HCT116 (cell line): ENCODE results near the gene PDE6C. TPM values are rescaled to one million over a fixed set of nuclear protein-coding genes. Genes with fewer than 3 reads are reported as not detected.

Experiments
- ATAC-seq: fragments of 200-7000 bp; cut with Tn5 transposase; 2 replicates; pipeline ENCODE4 v1.9.1; 2020; ENCODE audit warnings: mild to moderate bottlenecking, moderate library complexity
- BruUV-seq: library from RNA; stranded (reverse); fragments of 400-500 nt; replicated peaks from 2 replicates; lab custom pipeline; 2021; lab: Mats Ljungman, UMichigan
- CTCF ChIA-PET: fragments of 300-600 bp; sonication (Branson Sonifier 250); formaldehyde crosslinking; loops from one replicate; lab custom pipeline; 2021; ENCODE audit warnings: antibody characterized with exemption; lab: Charles Lee
- POLR2A ChIA-PET: fragments of 300-600, 350-600 bp; sonication (Branson Sonifier 250); formaldehyde crosslinking; loops from one replicate; lab custom pipeline; 2021; ENCODE audit warnings: antibody characterized with exemption; lab: Charles Lee
- RAD21 ChIA-PET, 2 experiments: fragments of 300-600 bp; sonication (Branson Sonifier 250); formaldehyde crosslinking; loops; one replicate each; lab custom pipeline; 2023; ENCODE audit warnings: low total read pairs in 2 of 2; ENCODE audit not compliant: uncharacterized antibody in 2 of 2, unreplicated experiment in 2 of 2, low non-redundant PET in 1 of 2; lab: Charles Lee
- DNase-seq: peaks from one replicate; pipeline ENCODE4 v3.0.0-alpha.2; 2010; ENCODE audit warnings: low read depth, low spot score
- H2AFZ ChIP-seq: fragments of 200-600 bp; shearing (Covaris generic), sonication (generic); 2 replicates; pipeline ENCODE4 v1.6.1; 2017; ENCODE audit warnings: low read depth, mixed run types, mixed read lengths, antibody characterized with exemption, low read length; ENCODE audit not compliant: poor library complexity, severe bottlenecking
- H3K27ac ChIP-seq: 2 replicates; pipeline ENCODE4 v1.5.1; 2012; ENCODE audit warnings: low read depth, low read length
- H3K27me3 ChIP-seq: fragments of 200-600 bp; sonication (generic); 2 replicates; pipeline ENCODE4 v1.6.1; 2016; ENCODE audit warnings: mixed run types, low read length, mixed read lengths; ENCODE audit not compliant: insufficient read depth
- H3K36me3 ChIP-seq, 2 experiments: fragments of 200-500 bp in 1 of 2; fragments of 200-600 bp in 1 of 2; sonication (Bioruptor generic) in 1 of 2; sonication (generic) in 1 of 2; 2 replicates each; pipeline versions ENCODE4 v1.5.1 to v1.6.1; 2014 to 2016; ENCODE audit warnings: low read length in 2 of 2, inconsistent platforms in 1 of 2, mixed read lengths in 1 of 2, mixed run types in 1 of 2; ENCODE audit not compliant: insufficient read depth in 2 of 2, control insufficient read depth in 1 of 2
- H3K4me1 ChIP-seq, 2 experiments: fragments of 200-600 bp in 1 of 2; sonication (generic) in 1 of 2; 2 replicates each; pipeline versions ENCODE4 v1.5.1 to v1.6.1; 2012 to 2017; ENCODE audit warnings: low read length in 2 of 2, inconsistent platforms in 1 of 2, mild to moderate bottlenecking in 1 of 2, mixed read lengths in 1 of 2, mixed run types in 1 of 2, moderate library complexity in 1 of 2; ENCODE audit not compliant: insufficient read depth in 2 of 2, control insufficient read depth in 1 of 2
- H3K4me2 ChIP-seq: fragments of 200-600 bp; sonication (generic); 2 replicates; pipeline ENCODE4 v1.6.1; 2017; ENCODE audit warnings: mixed run types, low read length, mixed read lengths
- H3K4me3 ChIP-seq, 2 experiments: fragments of 200-600 bp in 1 of 2; sonication (generic) in 1 of 2; replicated peaks in 1 of 2; 2 replicates each; pipeline ENCODE4 v1.5.1; 2011 to 2016; ENCODE audit warnings: low read length in 2 of 2, control low read depth in 1 of 2, low read depth in 1 of 2, mild to moderate bottlenecking in 1 of 2, mixed read lengths in 1 of 2, mixed run types in 1 of 2
- H3K79me2 ChIP-seq: fragments of 200-600 bp; sonication (generic); 2 replicates; pipeline ENCODE4 v1.6.1; 2017; ENCODE audit warnings: mild to moderate bottlenecking, mixed run types, low read length, moderate library complexity, mixed read lengths; ENCODE audit not compliant: insufficient read depth
- H3K9ac ChIP-seq: fragments of 200-600 bp; sonication (generic); 2 replicates; pipeline ENCODE4 v1.6.1; 2016; ENCODE audit warnings: low read length, mixed read lengths
- H3K9me2 ChIP-seq: fragments of 200-600 bp; sonication (generic), shearing (Covaris generic); 2 replicates; pipeline ENCODE4 v1.6.1; 2017; ENCODE audit warnings: mixed run types, mild to moderate bottlenecking, moderate library complexity; ENCODE audit not compliant: insufficient read depth
- H3K9me3 ChIP-seq, 2 experiments: fragments of 200-500 bp in 1 of 2; fragments of 200-600 bp in 1 of 2; sonication (Bioruptor generic) in 1 of 2; sonication (generic) in 1 of 2; 2 replicates each; pipeline ENCODE4 v1.6.1; 2014 to 2017; ENCODE audit warnings: low read length in 2 of 2, mixed read lengths in 2 of 2, inconsistent platforms in 1 of 2, low read depth in 1 of 2, mild to moderate bottlenecking in 1 of 2, mixed run types in 1 of 2, moderate library complexity in 1 of 2; ENCODE audit not compliant: control insufficient read depth in 1 of 2, insufficient read depth in 1 of 2
- H4K20me1 ChIP-seq: fragments of 200-600 bp; sonication (generic), shearing (Covaris generic); 2 replicates; pipeline ENCODE4 v1.6.1; 2017; ENCODE audit warnings: mixed run types, mild to moderate bottlenecking, moderate library complexity; ENCODE audit not compliant: insufficient read depth
- ATF3 ChIP-seq: IDR thresholded peaks from 2 replicates; pipeline ENCODE4 v1.6.1; 2012
- CEBPB ChIP-seq: IDR thresholded peaks from 2 replicates; pipeline ENCODE4 v1.6.1; 2012; ENCODE audit warnings: low read depth
- CTCF ChIP-seq, 3 experiments: fragments of 200-600 bp in 1 of 3; sonication (generic) in 1 of 3; IDR thresholded peaks in 2 of 3; conservative IDR thresholded peaks in 1 of 3; 2 replicates each; pipeline ENCODE4 v1.5.1; 2012 to 2017; ENCODE audit warnings: low read depth in 2 of 3, low read length in 2 of 3, antibody characterized with exemption in 1 of 3, borderline replicate concordance in 1 of 3, control low read depth in 1 of 3, mild to moderate bottlenecking in 1 of 3, mixed read lengths in 1 of 3, mixed run types in 1 of 3, moderate library complexity in 1 of 3; ENCODE audit not compliant: insufficient read depth in 1 of 3
- EGR1 ChIP-seq: IDR thresholded peaks from 2 replicates; pipeline ENCODE4 v1.6.1; 2012; ENCODE audit warnings: low read depth
- ELF1 ChIP-seq: IDR thresholded peaks from 2 replicates; pipeline ENCODE4 v1.6.1; 2012; ENCODE audit warnings: low read depth, borderline replicate concordance
- EZH2phosphoT487 ChIP-seq: fragments of 200-600 bp; IDR thresholded peaks from 2 replicates; pipeline ENCODE4 v1.6.1; 2018; ENCODE audit warnings: antibody characterized with exemption, borderline replicate concordance
- FOSL1 ChIP-seq: IDR thresholded peaks from 2 replicates; pipeline ENCODE4 v1.6.1; 2012; ENCODE audit warnings: low read depth
- MAX ChIP-seq: IDR thresholded peaks from 2 replicates; pipeline ENCODE4 v1.6.1; 2012
- POLR2A ChIP-seq: IDR thresholded peaks from 2 replicates; pipeline ENCODE4 v1.7.0; 2011; ENCODE audit warnings: borderline replicate concordance; ENCODE audit not compliant: insufficient read depth, insufficient read length; ENCODE audit errors: extremely low read depth
- POLR2AphosphoS5 ChIP-seq: IDR thresholded peaks from 2 replicates; pipeline ENCODE4 v1.6.1; 2011; ENCODE audit warnings: mild to moderate bottlenecking, low read depth, low read length, moderate library complexity
- REST ChIP-seq: IDR thresholded peaks from 2 replicates; pipeline ENCODE4 v1.6.1; 2012; ENCODE audit warnings: low read depth
- SIN3A ChIP-seq: IDR thresholded peaks from 2 replicates; pipeline ENCODE4 v1.6.1; 2012; ENCODE audit warnings: low read depth
- SP1 ChIP-seq: IDR thresholded peaks from 2 replicates; pipeline ENCODE4 v1.6.1; 2012; ENCODE audit warnings: low read depth
- SRF ChIP-seq: IDR thresholded peaks from 2 replicates; pipeline ENCODE4 v1.6.1; 2012; ENCODE audit warnings: low read depth
- TCF7L2 ChIP-seq: IDR thresholded peaks from 2 replicates; pipeline ENCODE4 v1.7.0; 2011; ENCODE audit warnings: borderline replicate concordance, inconsistent platforms; ENCODE audit not compliant: insufficient read depth, insufficient read length; ENCODE audit errors: extremely low read depth
- YY1 ChIP-seq: IDR thresholded peaks from 2 replicates; pipeline ENCODE4 v1.6.1; 2011; ENCODE audit warnings: low read length, low read depth, moderate library complexity, mild to moderate bottlenecking; ENCODE audit not compliant: insufficient replicate concordance; ENCODE audit errors: extremely low read depth
- ZBTB33 ChIP-seq: IDR thresholded peaks from 2 replicates; pipeline ENCODE4 v1.6.1; 2011; ENCODE audit warnings: mild to moderate bottlenecking, low read length, moderate library complexity; ENCODE audit not compliant: insufficient replicate concordance; ENCODE audit errors: extremely low read depth
- ZFX ChIP-seq: fragments of 450-650 bp; IDR thresholded peaks from 2 replicates; pipeline ENCODE4 v1.6.1; 2017
- ZNF274 ChIP-seq: fragments of 200-500 bp; sonication (Bioruptor generic); IDR thresholded peaks from 2 replicates; pipeline ENCODE4 v1.6.1; 2014; ENCODE audit warnings: mild to moderate bottlenecking, low read depth, low read length, inconsistent platforms
- intact Hi-C: fragments of 100-400 bp; cut with micrococcal nuclease; formaldehyde crosslinking; loops from 2 replicates; pipeline ENCODE4 v1.10.0; 2022
- total RNA-seq: library from RNA; stranded (reverse); gene quantifications from one replicate; pipeline ENCODE4 v1.2.1, GENCODE V29; 2021; ENCODE audit not compliant: unreplicated experiment

The PDE6C gene
- total RNA-seq, 1 experiment from 2014 or later: not detected

GRCh38 chr10:93639791-93640190 is 27.5 kb downstream of the PDE6C start:
- no peaks in the 10 kb centered on the region for H3K4me1 ChIP-seq
- no peak for DNase-seq
- no peaks in the 10 kb centered on the region for H3K79me2 ChIP-seq
- RAD21 ChIA-PET: no interaction called here
- no peak overlapping the region for H3K27ac ChIP-seq
- H3K4me2 ChIP-seq: no peak overlapping the region
- no peaks in the 10 kb centered on the region for H3K9me3 ChIP-seq
- no peaks in the 10 kb centered on the region for H3K36me3 ChIP-seq
- TF ChIP-seq POLR2A: no peak
- no peak for TF ChIP-seq CEBPB
- TF ChIP-seq EZH2phosphoT487: no peak
- no peak for TF ChIP-seq ELF1
- TF ChIP-seq SIN3A: no peak
- no peak for TF ChIP-seq SP1
- TF ChIP-seq REST: no peak
- no peak for TF ChIP-seq ZBTB33
- no peak for TF ChIP-seq ATF3
- no peak for TF ChIP-seq ZFX
- no peak for TF ChIP-seq YY1
- TF ChIP-seq POLR2AphosphoS5: no peak
- TF ChIP-seq FOSL1: no peak
- TF ChIP-seq ZNF274: no peak
- TF ChIP-seq SRF: no peak
- TF ChIP-seq TCF7L2: no peak
- TF ChIP-seq CTCF (IDR thresholded peaks at IDR 0.05 in 2 of 3, conservative IDR thresholded peaks at IDR 0.05 in 1 of 3; ENCODE audit: borderline replicate concordance in 1 of 3, insufficient read depth in 1 of 3, low read depth in 2 of 3, low read length in 2 of 3): no peak
- no peak for TF ChIP-seq EGR1
- TF ChIP-seq MAX: no peak
- intact Hi-C loops: no loop called here
- no peaks in the 10 kb centered on the region; the same call in 1 of the 2 replicates for H4K20me1 ChIP-seq
- POLR2A ChIA-PET: no interaction called here
- H3K4me3 ChIP-seq: no peak overlapping the region
- H3K27me3 ChIP-seq: no peaks in the 10 kb centered on the region
- no peak for ATAC-seq
- H3K9ac ChIP-seq: no peak overlapping the region
- CTCF ChIA-PET: no interaction called here
- no peak overlapping the region for H2AFZ ChIP-seq
- no peaks in the 10 kb centered on the region for H3K9me2 ChIP-seq
- no TSS peak for BruUV-seq
